Measurements from ENCODE around the gene IL37. TPM values are rescaled to one million over a fixed set of nuclear protein-coding genes. Genes with fewer than 3 reads are reported as not detected.

IL37 gene
- not detected in 2 replicates for total RNA-seq

GRCh38 chr2:112910865-112911264, at the start of gene IL37:
Gene IL37, plus strand, starts transcription at chr2:112911165. Its CDS starts 1,848 bp downstream, at chr2:112913013.

Other genes with a start within 250 kb of the IL37 start
- gene NT5DC4, start 190.1 kb upstream of the IL37 start, total RNA-seq, result not detected in 2 replicates
- 18.6 and 19.8 TPM in 2 replicates for gene CKAP2L, start 146.6 kb upstream of the IL37 start, total RNA-seq
- gene IL1A, start 126.7 kb upstream of the IL37 start, total RNA-seq, result under 0.01 TPM in 1 of 2 replicates, not detected in the other
- gene IL1B, start 74.4 kb upstream of the IL37 start, total RNA-seq, result 0.17 and 0.45 TPM in 2 replicates
- gene IL36G, start 66.8 kb downstream of the IL37 start, total RNA-seq, result not detected in 2 replicates
- gene IL36A, start 94.3 kb downstream of the IL37 start, total RNA-seq, result not detected in 2 replicates
- gene IL36B, start 141.7 kb downstream of the IL37 start, total RNA-seq, result not detected in 2 replicates
- gene IL36RN, start 148.0 kb downstream of the IL37 start, total RNA-seq, result not detected in 2 replicates
- not detected in 2 replicates for gene IL1F10, start 156.8 kb downstream of the IL37 start, total RNA-seq
- gene IL1RN, start 216.4 kb downstream of the IL37 start, total RNA-seq, result not detected in 2 replicates

Data from bronchus fibroblast of lung (primary cell).